Breast epithelium (tissue), 3 donors: ENCODE measurements around the gene KRTCAP2.
"Not testable (repeated sequence)": the region's sequence is repeated elsewhere in the genome, so short reads cannot be mapped to it uniquely, and the experiment has no call there.

ENCODE experiments used
- POLR2A ChIP-seq: fragments of 450-650 bp; IDR thresholded peaks from one replicate; pipeline ENCODE4 v1.6.1; 2016; ENCODE audit warnings: antibody characterized with exemption, mild to moderate bottlenecking, moderate library complexity
- TF ChIP-seq, protein P1 (sequence below), 3 donors: fragments of 450-650 bp; IDR thresholded peaks; one replicate each; pipeline ENCODE4 v1.5.1; 2016 to 2017; ENCODE audit warnings: antibody characterized with exemption in 3 of 3, mild to moderate bottlenecking in 3 of 3, moderate library complexity in 3 of 3

DNA sequence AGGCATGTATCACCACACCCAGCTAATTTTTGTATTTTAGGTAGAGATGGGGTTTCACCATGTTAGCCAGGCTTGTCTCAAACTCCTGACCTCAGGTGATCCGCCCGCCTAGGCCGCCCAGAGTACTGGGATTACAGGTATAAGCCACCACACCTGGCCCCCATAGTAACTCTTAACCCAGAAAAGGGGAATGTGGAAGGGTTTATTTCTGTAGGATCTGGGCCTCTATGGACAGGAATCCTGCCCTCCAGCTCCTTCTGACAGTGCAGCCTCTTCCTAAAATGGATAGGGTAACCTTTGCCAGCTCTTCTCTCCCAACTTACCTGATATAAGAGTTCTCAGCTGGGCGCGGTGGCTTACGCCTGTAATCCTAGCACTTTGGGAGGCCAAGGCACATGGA lies 10.5 kb downstream of the KRTCAP2 start:
- TF ChIP-seq POLR2A, result not testable (repeated sequence)
- TF ChIP-seq, protein P1, sequence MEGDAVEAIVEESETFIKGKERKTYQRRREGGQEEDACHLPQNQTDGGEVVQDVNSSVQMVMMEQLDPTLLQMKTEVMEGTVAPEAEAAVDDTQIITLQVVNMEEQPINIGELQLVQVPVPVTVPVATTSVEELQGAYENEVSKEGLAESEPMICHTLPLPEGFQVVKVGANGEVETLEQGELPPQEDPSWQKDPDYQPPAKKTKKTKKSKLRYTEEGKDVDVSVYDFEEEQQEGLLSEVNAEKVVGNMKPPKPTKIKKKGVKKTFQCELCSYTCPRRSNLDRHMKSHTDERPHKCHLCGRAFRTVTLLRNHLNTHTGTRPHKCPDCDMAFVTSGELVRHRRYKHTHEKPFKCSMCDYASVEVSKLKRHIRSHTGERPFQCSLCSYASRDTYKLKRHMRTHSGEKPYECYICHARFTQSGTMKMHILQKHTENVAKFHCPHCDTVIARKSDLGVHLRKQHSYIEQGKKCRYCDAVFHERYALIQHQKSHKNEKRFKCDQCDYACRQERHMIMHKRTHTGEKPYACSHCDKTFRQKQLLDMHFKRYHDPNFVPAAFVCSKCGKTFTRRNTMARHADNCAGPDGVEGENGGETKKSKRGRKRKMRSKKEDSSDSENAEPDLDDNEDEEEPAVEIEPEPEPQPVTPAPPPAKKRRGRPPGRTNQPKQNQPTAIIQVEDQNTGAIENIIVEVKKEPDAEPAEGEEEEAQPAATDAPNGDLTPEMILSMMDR (IDR thresholded peaks at IDR 0.05), result not testable (repeated sequence)
